Fibroblast of the aortic adventitia (primary cell): ENCODE data around the gene TPK1. TPM values are rescaled to one million over a fixed set of nuclear protein-coding genes. Genes with fewer than 3 reads are reported as not detected.

Source experiments
- DNase-seq: peaks from one replicate; pipeline ENCODE4 v3.0.0-alpha.2; 2010; ENCODE audit warnings: low read depth
- H3K4me3 ChIP-seq: 2 replicates; pipeline ENCODE4 v1.5.1; 2011; ENCODE audit warnings: low read depth, mild to moderate bottlenecking, control low read depth, low read length, moderate library complexity
- total RNA-seq: library from RNA; depleted of rRNA; stranded (reverse); fragments of >200 nt; gene quantifications from 2 replicates; pipeline ENCODE4 v1.2.3, GENCODE V29; 2012; ENCODE audit warnings: low replicate concordance
- TF ChIP-seq, protein P1 (sequence below): IDR thresholded peaks from 2 replicates; pipeline ENCODE4 v1.5.1; 2011; ENCODE audit warnings: mild to moderate bottlenecking, low read length, control low read depth, inconsistent platforms; ENCODE audit not compliant: insufficient read depth

The TPK1 gene
- total RNA-seq, 1 donor, result 7.6 TPM

DNA sequence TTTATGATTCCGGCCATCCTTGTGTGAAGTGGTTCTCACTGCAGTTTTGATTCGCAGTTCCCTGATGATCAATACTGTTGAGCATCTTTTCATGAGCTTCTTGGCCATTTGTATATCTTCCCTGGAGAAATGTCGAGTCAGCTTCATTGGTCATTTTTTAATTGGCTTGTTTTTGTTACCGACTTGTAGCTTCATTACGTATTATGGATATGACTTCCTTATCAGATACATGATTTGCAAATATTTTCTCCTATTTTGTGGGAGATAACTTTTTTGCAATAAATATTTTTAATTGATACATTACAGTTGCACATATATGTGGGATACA is 27.4 kb upstream of the TPK1 start:
- no peak overlapping the region for H3K4me3 ChIP-seq
- TF ChIP-seq, protein P1, sequence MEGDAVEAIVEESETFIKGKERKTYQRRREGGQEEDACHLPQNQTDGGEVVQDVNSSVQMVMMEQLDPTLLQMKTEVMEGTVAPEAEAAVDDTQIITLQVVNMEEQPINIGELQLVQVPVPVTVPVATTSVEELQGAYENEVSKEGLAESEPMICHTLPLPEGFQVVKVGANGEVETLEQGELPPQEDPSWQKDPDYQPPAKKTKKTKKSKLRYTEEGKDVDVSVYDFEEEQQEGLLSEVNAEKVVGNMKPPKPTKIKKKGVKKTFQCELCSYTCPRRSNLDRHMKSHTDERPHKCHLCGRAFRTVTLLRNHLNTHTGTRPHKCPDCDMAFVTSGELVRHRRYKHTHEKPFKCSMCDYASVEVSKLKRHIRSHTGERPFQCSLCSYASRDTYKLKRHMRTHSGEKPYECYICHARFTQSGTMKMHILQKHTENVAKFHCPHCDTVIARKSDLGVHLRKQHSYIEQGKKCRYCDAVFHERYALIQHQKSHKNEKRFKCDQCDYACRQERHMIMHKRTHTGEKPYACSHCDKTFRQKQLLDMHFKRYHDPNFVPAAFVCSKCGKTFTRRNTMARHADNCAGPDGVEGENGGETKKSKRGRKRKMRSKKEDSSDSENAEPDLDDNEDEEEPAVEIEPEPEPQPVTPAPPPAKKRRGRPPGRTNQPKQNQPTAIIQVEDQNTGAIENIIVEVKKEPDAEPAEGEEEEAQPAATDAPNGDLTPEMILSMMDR, result no peak
- no peak for DNase-seq

DNA sequence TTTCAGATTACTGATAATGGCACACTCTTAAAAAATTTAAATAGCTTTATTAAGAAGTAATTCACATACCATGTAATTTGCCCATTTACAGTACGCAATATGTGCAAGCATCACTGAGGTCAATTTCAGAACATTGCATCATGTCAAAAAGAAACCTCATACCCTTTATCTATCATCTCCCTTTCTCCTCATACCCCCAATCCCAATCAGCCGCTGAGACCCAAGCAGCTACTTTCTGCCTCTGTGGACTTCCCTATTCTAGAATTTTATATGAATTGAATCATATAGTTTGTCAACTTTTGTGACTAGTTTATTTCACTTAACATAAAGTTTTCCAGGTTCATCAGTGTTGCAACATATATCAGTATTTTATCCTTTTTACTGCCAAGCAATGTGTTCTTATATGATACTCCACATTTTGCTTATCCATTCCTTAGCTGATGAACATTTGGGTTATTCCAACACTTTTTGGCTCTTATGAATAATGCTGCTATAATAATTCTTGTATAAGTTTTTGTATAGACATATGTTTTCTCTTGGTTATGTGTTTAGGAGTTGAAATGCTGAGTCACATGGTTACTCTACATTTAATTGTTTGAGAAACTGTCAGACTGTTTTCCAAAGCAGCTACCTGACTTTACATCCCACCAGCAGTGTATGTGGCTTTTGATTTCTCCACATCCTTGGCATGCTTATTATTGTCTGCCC is 26.9 kb upstream of the TPK1 start:
- no peak overlapping the region for H3K4me3 ChIP-seq
- TF ChIP-seq, protein P1, result no peak
- DNase-seq, result no peak

DNA sequence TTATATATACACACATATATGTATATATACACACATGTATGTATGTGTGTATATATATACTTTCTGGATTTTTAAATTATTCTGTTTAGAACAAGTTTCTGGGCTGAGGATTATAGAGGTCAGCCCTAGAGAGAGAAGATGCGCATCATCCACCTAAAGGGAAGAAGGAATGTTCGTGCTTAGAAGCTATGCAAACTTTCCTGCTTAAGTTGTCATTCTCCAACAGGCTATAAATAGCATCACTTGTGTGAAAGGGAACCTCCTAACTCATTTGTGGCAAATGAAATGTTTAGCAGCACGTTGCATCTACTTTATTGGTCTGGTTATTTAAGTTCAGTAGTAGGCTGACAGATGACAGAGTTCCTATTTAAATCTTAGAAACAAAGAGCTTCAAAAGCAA is 23.9 kb upstream of the TPK1 start:
- TF ChIP-seq, protein P1, result no peak
- no peak overlapping the region for H3K4me3 ChIP-seq
- DNase-seq, result no peak

DNA sequence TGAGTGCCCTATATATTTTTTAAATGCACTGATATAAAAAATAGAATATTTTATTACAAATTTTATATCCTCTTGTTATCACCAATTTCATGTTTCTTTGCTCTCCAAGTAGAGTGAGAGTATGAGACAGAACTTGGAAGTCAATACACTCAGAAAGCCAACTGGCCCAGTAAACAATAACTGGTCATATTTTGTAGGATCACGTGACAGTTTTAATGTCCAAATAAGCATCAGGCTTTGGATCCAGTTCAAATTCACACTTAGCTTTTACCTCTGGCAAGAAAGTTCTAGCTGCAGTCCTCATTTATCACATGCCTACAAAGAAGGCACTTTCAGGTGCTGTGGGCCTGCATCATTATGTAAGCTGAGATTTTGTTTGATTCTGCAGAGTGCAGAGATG is 21.6 kb upstream of the TPK1 start:
- no peak overlapping the region for H3K4me3 ChIP-seq
- no peak for DNase-seq
- TF ChIP-seq, protein P1, result no peak

DNA sequence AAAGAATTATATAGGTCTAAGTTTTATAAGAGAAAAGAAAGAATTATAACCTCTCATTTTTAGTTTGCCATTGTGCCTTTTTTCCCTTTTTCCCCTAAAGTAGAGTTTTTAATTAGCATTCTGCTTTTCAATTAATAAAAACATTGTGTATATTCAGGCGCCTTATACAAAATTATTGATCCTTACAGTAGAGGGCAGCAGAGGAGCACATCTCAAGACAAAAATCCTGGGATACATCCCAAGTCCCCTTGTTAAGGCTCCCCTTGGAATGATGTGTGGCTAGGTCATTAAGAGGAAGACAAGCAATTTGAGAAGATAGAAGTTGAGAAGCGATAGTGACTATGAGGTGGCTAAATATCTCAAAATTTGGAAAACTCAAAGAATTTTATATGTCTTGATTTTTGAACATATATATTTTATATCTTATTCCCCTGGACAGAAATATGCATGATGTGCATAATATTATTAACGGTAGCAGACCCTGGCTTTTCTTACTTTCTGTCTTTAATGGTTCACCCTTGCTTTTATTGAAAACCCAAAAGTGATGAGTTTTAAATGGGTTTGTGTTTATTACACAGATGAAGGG is 19.1 kb upstream of the TPK1 start:
- TF ChIP-seq, protein P1, result peak; percentile 63
- peak; percentile 56 for DNase-seq

DNA sequence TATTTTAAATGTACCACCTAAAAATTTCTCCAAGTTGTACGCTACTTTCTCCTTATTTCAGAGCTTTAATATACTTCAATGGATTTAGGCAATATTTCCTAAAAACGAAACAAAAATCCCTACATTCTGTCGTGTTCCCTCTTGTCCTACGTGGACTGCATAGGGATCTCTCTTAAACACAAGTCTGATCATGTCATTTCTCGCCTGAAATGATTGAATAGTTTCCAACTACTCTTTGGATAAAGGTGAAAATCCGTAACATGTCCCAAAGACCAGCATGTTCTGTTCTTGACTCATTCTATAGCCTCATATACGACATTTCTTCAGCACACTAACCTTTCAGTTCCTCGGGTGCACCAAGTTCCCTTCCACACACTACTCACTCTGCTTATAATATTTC is 17.7 kb upstream of the TPK1 start:
- no peak overlapping the region for H3K4me3 ChIP-seq
- DNase-seq, result no peak
- TF ChIP-seq, protein P1, result no peak

More for the DNA sequence above, 19.1 kb upstream of the TPK1 start:
- H3K4me3 ChIP-seq, result no peak overlapping the region
